GM19193 (cell line): ENCODE data around the gene NUCB1.

Experiments
- POLR2A ChIP-seq: IDR thresholded peaks from 4 replicates; pipeline ENCODE4 v1.6.1; 2011; ENCODE audit not compliant: insufficient read depth, insufficient read length; ENCODE audit errors: extremely low read depth

Gene NUCB1

GRCh38 chr19:48950159-48950558 lies 50.0 kb downstream of the NUCB1 start:
- no peak for TF ChIP-seq POLR2A

- no peak for TF ChIP-seq POLR2A
These were observed 50.9 kb downstream of the NUCB1 start for GRCh38 chr19:48950830-48951519.

GRCh38 chr19:48953141-48953540 lies 53.0 kb downstream of the NUCB1 start:
- TF ChIP-seq POLR2A, result no peak

GRCh38 chr19:48953990-48954594 lies 54.0 kb downstream of the NUCB1 start:
- no peak for TF ChIP-seq POLR2A

- TF ChIP-seq POLR2A, result peak; percentile 92
These were observed 54.6 kb downstream of the NUCB1 start, which contains the start of gene BAX for GRCh38 chr19:48954595-48955307. Gene BAX, plus strand, starts transcription at chr19:48954875. Its CDS starts 54 bp downstream, at chr19:48954929.

- TF ChIP-seq POLR2A, result no peak
These were observed 55.3 kb downstream of the NUCB1 start for GRCh38 chr19:48955308-48955958.

GRCh38 chr19:48958006-48958405 lies 57.9 kb downstream of the NUCB1 start:
- TF ChIP-seq POLR2A, result no peak

GRCh38 chr19:48959341-48960239 lies 59.5 kb downstream of the NUCB1 start:
- peak; percentile 27 for TF ChIP-seq POLR2A

GRCh38 chr19:48961051-48961649 lies 61.0 kb downstream of the NUCB1 start:
- no peak for TF ChIP-seq POLR2A

GRCh38 chr19:48961673-48962028 lies 61.5 kb downstream of the NUCB1 start:
- TF ChIP-seq POLR2A, result no peak

GRCh38 chr19:48962029-48962848 lies 62.1 kb downstream of the NUCB1 start:
- TF ChIP-seq POLR2A, result peak; percentile 82

GRCh38 chr19:48962849-48963165 lies 62.7 kb downstream of the NUCB1 start:
- TF ChIP-seq POLR2A, result no peak
